ENCODE results near the gene DOCK11. TPM values are rescaled to one million over a fixed set of nuclear protein-coding genes. Genes with fewer than 3 reads are reported as not detected.

The DOCK11 gene
- total and polyA plus RNA-seq, 12 donors: 1.3 to 9.4 (median 3.0) TPM

DNA sequence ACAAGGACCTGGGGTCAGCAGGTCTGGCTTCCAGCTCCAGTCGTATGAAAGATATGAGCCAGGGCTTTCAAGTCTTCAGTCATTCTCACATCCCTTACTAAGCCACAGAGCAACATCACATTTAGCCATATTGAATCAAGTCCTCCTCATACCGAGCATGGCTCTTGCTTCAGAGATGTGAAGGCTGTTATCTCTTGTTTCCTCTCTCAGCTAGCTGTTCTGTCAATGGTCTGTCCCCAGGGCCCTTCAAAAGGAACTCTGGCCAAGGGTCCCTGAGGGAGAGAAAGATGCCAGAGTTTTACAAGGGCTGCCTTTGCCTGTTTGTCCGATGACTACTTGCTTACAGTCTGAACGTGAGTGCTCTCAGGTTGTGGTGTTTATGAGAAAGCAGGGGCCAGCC lies 30.5 kb downstream of the DOCK11 start:
- Histone ChIP-seq H3K4me3 (no peak overlapping the region), H3K27ac (peak overlapping the region in 2 of 10 donors; percentile 28 to 66), H3K27me3 (no peaks in the 10 kb centered on the region), H3K9me3 (no peaks in the 10 kb centered on the region), H3K4me1 (peaks cover 0 to 63% (median 0%) of the 10 kb centered on the region in 9 donors), H3K36me3 (no peaks in the 10 kb centered on the region)
- DNase-seq (no peak), ATAC-seq (peak in 3 of 8 donors; percentile 35 to 55 (median 47))
- WGBS, 2 donors: 28 to 40% methylated on average over 4 of the region's 4 CpGs
- TF ChIP-seq, protein P1, sequence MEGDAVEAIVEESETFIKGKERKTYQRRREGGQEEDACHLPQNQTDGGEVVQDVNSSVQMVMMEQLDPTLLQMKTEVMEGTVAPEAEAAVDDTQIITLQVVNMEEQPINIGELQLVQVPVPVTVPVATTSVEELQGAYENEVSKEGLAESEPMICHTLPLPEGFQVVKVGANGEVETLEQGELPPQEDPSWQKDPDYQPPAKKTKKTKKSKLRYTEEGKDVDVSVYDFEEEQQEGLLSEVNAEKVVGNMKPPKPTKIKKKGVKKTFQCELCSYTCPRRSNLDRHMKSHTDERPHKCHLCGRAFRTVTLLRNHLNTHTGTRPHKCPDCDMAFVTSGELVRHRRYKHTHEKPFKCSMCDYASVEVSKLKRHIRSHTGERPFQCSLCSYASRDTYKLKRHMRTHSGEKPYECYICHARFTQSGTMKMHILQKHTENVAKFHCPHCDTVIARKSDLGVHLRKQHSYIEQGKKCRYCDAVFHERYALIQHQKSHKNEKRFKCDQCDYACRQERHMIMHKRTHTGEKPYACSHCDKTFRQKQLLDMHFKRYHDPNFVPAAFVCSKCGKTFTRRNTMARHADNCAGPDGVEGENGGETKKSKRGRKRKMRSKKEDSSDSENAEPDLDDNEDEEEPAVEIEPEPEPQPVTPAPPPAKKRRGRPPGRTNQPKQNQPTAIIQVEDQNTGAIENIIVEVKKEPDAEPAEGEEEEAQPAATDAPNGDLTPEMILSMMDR (IDR thresholded peaks at IDR 0.05): no peak
- intact Hi-C loops (cut with DNase I): no loop called here

DNA sequence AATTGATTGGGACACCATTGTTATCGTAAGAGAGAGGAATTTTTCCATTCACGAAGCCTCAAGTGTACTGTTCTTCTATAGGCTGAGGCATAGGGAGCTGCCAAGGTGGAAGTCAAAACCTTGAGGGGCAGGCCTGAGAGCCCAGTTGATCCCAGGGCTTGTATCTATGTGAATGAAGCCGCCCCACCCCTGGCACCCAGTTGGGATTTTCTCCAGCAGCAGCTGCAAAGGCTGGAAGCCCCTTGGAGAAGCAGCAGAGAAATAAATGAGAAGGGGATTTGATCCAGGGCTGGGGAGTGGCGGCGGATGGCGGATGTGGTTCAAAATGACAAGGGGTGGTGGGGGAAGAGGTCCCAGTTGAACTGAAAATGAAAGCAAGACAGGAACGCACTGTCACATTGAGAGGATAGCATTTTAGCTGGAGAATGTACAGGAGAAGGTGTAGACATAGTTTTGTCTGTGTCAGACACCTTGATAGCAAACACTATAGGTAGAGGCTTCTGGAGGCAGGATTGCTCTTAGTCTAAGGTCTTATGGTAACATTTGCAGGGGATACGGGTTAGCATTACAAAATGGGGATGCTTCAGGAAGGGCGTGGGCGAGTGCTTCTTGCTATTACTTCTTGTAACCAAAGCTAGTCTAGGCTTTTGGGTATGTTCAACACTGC lies 32.6 kb downstream of the DOCK11 start:
- WGBS, 2 donors: 87 to 90% methylated on average over 10 of the region's 10 CpGs
- ATAC-seq: no peak
- TF ChIP-seq, protein P1 (IDR thresholded peaks at IDR 0.05): no peak
- Histone ChIP-seq H3K9me3 (no peaks in the 10 kb centered on the region), H3K27ac (peak overlapping the region in 1 of 10 donors; percentile 80), H3K27me3 (no peaks in the 10 kb centered on the region), H3K4me1 (peaks cover 0 to 54% (median 0%) of the 10 kb centered on the region in 9 donors), H3K36me3 (no peaks in the 10 kb centered on the region), H3K4me3 (peak overlapping the region in 1 of 10 donors; percentile 40)
- no peak for DNase-seq
- intact Hi-C loops (cut with DNase I): no loop called here

DNA sequence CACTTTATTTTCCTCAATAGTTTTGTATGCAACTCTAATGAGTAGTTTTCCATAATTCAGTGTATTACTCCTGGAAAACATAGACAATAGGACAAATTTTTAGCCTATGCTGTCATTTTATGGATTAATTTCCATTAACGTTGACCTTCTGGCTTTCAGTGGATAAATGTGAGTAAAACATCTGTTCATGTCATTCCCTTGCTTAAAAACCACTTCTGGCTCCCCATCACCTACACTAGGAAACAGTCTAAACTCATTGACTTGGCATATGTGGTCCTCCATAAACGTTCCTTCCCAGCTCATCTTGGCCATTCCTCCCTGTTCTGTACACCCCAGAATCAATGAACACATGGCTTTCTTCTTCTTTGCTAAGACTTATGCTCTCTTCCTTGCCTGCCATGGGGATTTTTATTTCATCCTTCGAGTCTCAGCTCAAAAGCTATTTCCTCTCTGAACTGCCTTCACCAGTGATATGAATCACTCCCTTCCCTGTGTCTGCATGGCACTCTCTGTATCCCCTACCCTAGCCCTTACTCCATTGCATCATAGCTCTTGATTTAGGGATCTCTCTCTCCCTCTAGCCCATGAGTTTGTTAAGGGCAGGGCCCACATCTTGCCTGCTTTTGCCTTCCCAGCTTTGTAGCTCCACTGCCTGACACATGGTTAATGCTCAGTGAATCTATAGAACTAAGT lies 34.8 kb downstream of the DOCK11 start:
- TF ChIP-seq, protein P1 (IDR thresholded peaks at IDR 0.05): no peak
- no peaks in the 10 kb centered on the region for H3K27me3 ChIP-seq
- peak overlapping the region in 1 of 10 donors; percentile 69 for H3K27ac ChIP-seq
- peaks cover 0 to 50% (median 0%) of the 10 kb centered on the region in 9 donors for H3K4me1 ChIP-seq
- ATAC-seq: peak in 1 of 8 donors; percentile 67
- no peaks in the 10 kb centered on the region for H3K36me3 ChIP-seq
- 52 to 54% methylated on average over 3 of the region's 3 CpGs for WGBS, 2 donors
- no peak for DNase-seq
- H3K9me3 ChIP-seq: no peaks in the 10 kb centered on the region
- intact Hi-C loops (cut with DNase I): no loop called here
- H3K4me3 ChIP-seq: no peak overlapping the region

DNA sequence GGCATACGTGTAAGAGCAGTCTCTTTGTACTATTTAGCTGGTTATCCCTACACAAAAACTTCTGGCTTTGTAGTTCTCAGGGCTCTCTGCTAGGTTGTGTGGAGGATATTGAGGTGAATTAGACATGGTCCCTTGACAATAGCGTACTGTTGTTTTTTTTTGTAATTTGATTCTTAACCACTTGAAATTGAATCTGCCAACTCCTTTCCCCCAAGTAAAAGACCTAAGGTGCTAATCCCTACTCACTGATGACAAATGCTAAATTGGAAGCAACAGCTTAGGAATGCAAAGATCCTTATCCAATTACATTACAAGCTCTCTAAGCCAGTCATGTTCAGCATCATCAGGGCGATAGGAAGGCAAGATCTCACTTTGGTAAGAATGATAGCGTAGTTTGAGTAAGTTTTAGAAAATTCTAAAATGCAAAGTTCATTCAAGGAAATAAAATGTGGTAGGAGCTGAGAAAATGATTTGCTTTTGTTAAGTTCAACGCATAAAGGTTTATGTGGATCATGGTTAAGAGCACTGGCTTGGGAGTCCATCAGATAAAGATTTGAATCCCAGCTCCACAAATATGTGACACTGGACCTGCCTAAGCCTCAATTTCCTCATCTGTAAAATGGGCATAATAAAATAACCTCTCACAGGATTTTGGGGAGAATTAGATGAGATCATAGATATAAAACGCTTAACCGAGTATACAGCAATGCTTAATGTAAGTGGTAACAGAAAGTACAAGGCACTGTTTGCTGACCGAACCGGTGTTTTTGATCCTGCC lies 39.3 kb downstream of the DOCK11 start:
- WGBS, 2 donors: 92 to 96% methylated on average over 9 of the region's 9 CpGs
- H3K36me3 ChIP-seq: no peaks in the 10 kb centered on the region

More for the DNA sequence above, 39.3 kb downstream of the DOCK11 start:
- no peak overlapping the region for H3K4me3 ChIP-seq
- H3K27me3 ChIP-seq: peaks cover 0 to 6% (median 0%) of the 10 kb centered on the region in 7 donors
- H3K9me3 ChIP-seq: no peaks in the 10 kb centered on the region
- ATAC-seq (no peak), DNase-seq (no peak)
- H3K4me1 ChIP-seq: peaks cover 0 to 47% (median 0%) of the 10 kb centered on the region in 9 donors
- H3K27ac ChIP-seq: peak overlapping the region in 1 of 10 donors; percentile 11
- TF ChIP-seq, protein P1 (IDR thresholded peaks at IDR 0.05): no peak
- intact Hi-C loops (cut with DNase I): no loop called here

Measured in heart right ventricle (tissue), 16 donors.